Panc1 (cell line): ENCODE measurements around the gene ZNF558. TPM values are rescaled to one million over a fixed set of nuclear protein-coding genes. Genes with fewer than 3 reads are reported as not detected.
"Not testable (repeated sequence)": the region's sequence is repeated elsewhere in the genome, so short reads cannot be mapped to it uniquely, and the experiment has no call there.

Experiments used
- ATAC-seq: fragments of 200-7000 bp; cut with Tn5 transposase; 2 replicates; pipeline ENCODE4 v1.9.1; 2020; ENCODE audit warnings: mild to moderate bottlenecking, moderate library complexity
- BruUV-seq: library from RNA; stranded (reverse); fragments of 400-500 nt; replicated peaks from 2 replicates; lab custom pipeline; 2021; lab: Mats Ljungman, UMichigan
- CTCF ChIA-PET: fragments of 300-600 bp; sonication (Branson Sonifier 250); formaldehyde crosslinking; loops from one replicate; lab custom pipeline; 2022; ENCODE audit warnings: antibody characterized with exemption; lab: Charles Lee
- POLR2A ChIA-PET: fragments of 300-600 bp; sonication (Branson Sonifier 250); formaldehyde crosslinking; loops from one replicate; lab custom pipeline; 2022; ENCODE audit warnings: antibody characterized with exemption; lab: Charles Lee
- DNase-seq: peaks from one replicate; pipeline ENCODE4 v3.0.0-alpha.2; 2010; ENCODE audit warnings: low read depth, low spot score
- H3K27ac ChIP-seq: 2 replicates; pipeline ENCODE4 v1.5.1; 2011; ENCODE audit warnings: mild to moderate bottlenecking, low read length, inconsistent platforms
- H3K27me3 ChIP-seq: fragments of 200-500 bp; sonication (Bioruptor generic); 2 replicates; pipeline ENCODE4 v1.6.0; 2014; ENCODE audit warnings: low read length, inconsistent platforms; ENCODE audit not compliant: control insufficient read depth, insufficient read depth
- H3K36me3 ChIP-seq: fragments of 200-500 bp; sonication (Bioruptor generic); 2 replicates; pipeline ENCODE4 v1.5.1; 2014; ENCODE audit warnings: inconsistent platforms, mild to moderate bottlenecking, low read length, moderate library complexity; ENCODE audit not compliant: control insufficient read depth, insufficient read depth
- H3K4me1 ChIP-seq: 2 replicates; pipeline ENCODE4 v1.5.1; 2011; ENCODE audit warnings: inconsistent platforms, mild to moderate bottlenecking, low read length, moderate library complexity; ENCODE audit not compliant: control insufficient read depth, insufficient read depth
- H3K4me3 ChIP-seq, 2 experiments: 2 replicates each; pipeline ENCODE4 v1.5.1; 2011 to 2012; ENCODE audit warnings: low read depth in 2 of 2, low read length in 2 of 2, mild to moderate bottlenecking in 2 of 2, inconsistent platforms in 1 of 2, moderate library complexity in 1 of 2
- H3K9me3 ChIP-seq: fragments of 200-500 bp; sonication (Bioruptor generic); 2 replicates; pipeline ENCODE4 v1.5.1; 2014; ENCODE audit warnings: low read depth, mild to moderate bottlenecking, inconsistent platforms, low read length, moderate library complexity; ENCODE audit not compliant: control insufficient read depth, insufficient read depth
- in situ Hi-C: cut with HindIII; loops from 2 replicates; pipeline ENCODE4 v1.10.0; 2016; ENCODE audit warnings: low sequenced_read_pairs, low pct_unique_long_range_greater_than_20kb
- intact Hi-C: fragments of 100-400 bp; cut with micrococcal nuclease; formaldehyde crosslinking; loops from one replicate; pipeline ENCODE4 v1.10.0; 2022; ENCODE audit not compliant: unreplicated experiment
- total RNA-seq: library from RNA; stranded (reverse); gene quantifications from one replicate; pipeline ENCODE4 v1.2.1, GENCODE V29; 2021; ENCODE audit not compliant: unreplicated experiment

ZNF558 gene
- total RNA-seq, 1 experiment from 2014 or later: 43.3 TPM

- POLR2A ChIA-PET, H3K9me3 ChIP-seq, H3K27me3 ChIP-seq, H3K4me1 ChIP-seq, DNase-seq, H3K4me3 ChIP-seq, ATAC-seq, in situ Hi-C loops, H3K27ac ChIP-seq, BruUV-seq, intact Hi-C loops, H3K36me3 ChIP-seq, CTCF ChIA-PET: not testable (repeated sequence)
Measured at GRCh38 chr19:8767257-8767656, 64.8 kb downstream of the ZNF558 start.

Other genes starting within 250 kb of the ZNF558 start
- gene ADAMTS10, start 221.6 kb downstream of the ZNF558 start, total RNA-seq: 10.0 TPM
- gene NFILZ, start 201.7 kb downstream of the ZNF558 start, total RNA-seq: not detected
- gene ACTL9, start 133.5 kb downstream of the ZNF558 start, total RNA-seq: not detected
- not detected for gene OR2Z1, start 110.7 kb downstream of the ZNF558 start, total RNA-seq
- not detected for gene MBD3L1, start 73 bp upstream of the ZNF558 start, total RNA-seq
- 3.4 TPM for gene MUC16, start 178.1 kb upstream of the ZNF558 start, total RNA-seq